Measurements from ENCODE around the gene OCA2.

The OCA2 gene

GRCh38 chr15:28116521-28117431, 17.7 kb upstream of the OCA2 start:
- TF ChIP-seq FOXP2 (optimal IDR thresholded peaks at IDR 0.05; ENCODE audit: borderline replicate concordance, extremely low read depth, extremely low read length, insufficient read depth) (no peak), REST (IDR thresholded peaks at IDR 0.05; ENCODE audit: insufficient read depth in 1 of 2, low read depth in 2 of 2, low read length in 2 of 2) (no peak), TAF1 (IDR thresholded peaks at IDR 0.05; ENCODE audit: borderline replicate concordance, insufficient read depth, low read length) (no peak), SIN3A (IDR thresholded peaks at IDR 0.05; ENCODE audit: borderline replicate concordance, insufficient read depth, low read length) (no peak), POLR2AphosphoS5 (IDR thresholded peaks at IDR 0.05; ENCODE audit: low read depth, low read length) (no peak)

- TF ChIP-seq FOXP2 (optimal IDR thresholded peaks at IDR 0.05; ENCODE audit: borderline replicate concordance, extremely low read depth, extremely low read length, insufficient read depth) (no peak), SIN3A (IDR thresholded peaks at IDR 0.05; ENCODE audit: borderline replicate concordance, insufficient read depth, low read length) (no peak), POLR2AphosphoS5 (IDR thresholded peaks at IDR 0.05; ENCODE audit: low read depth, low read length) (no peak), TAF1 (IDR thresholded peaks at IDR 0.05; ENCODE audit: borderline replicate concordance, insufficient read depth, low read length) (no peak), REST (IDR thresholded peaks at IDR 0.05; ENCODE audit: insufficient read depth in 1 of 2, low read depth in 2 of 2, low read length in 2 of 2) (no peak)
Observed at GRCh38 chr15:28115871-28116270, 16.8 kb upstream of the OCA2 start.

GRCh38 chr15:28114721-28115622, 15.9 kb upstream of the OCA2 start:
- TF ChIP-seq TAF1 (IDR thresholded peaks at IDR 0.05; ENCODE audit: borderline replicate concordance, insufficient read depth, low read length), result no peak
- TF ChIP-seq FOXP2 (optimal IDR thresholded peaks at IDR 0.05; ENCODE audit: borderline replicate concordance, extremely low read depth, extremely low read length, insufficient read depth), result no peak
- no peak for TF ChIP-seq POLR2AphosphoS5 (IDR thresholded peaks at IDR 0.05; ENCODE audit: low read depth, low read length)
- no peak for TF ChIP-seq SIN3A (IDR thresholded peaks at IDR 0.05; ENCODE audit: borderline replicate concordance, insufficient read depth, low read length)
- TF ChIP-seq REST (IDR thresholded peaks at IDR 0.05; ENCODE audit: insufficient read depth in 1 of 2, low read depth in 2 of 2, low read length in 2 of 2), result no peak

GRCh38 chr15:28114114-28114455, 15.0 kb upstream of the OCA2 start:
- TF ChIP-seq TAF1 (IDR thresholded peaks at IDR 0.05; ENCODE audit: borderline replicate concordance, insufficient read depth, low read length) (no peak), POLR2AphosphoS5 (IDR thresholded peaks at IDR 0.05; ENCODE audit: low read depth, low read length) (no peak), REST (IDR thresholded peaks at IDR 0.05; ENCODE audit: insufficient read depth in 1 of 2, low read depth in 2 of 2, low read length in 2 of 2) (no peak), FOXP2 (optimal IDR thresholded peaks at IDR 0.05; ENCODE audit: borderline replicate concordance, extremely low read depth, extremely low read length, insufficient read depth) (no peak), SIN3A (IDR thresholded peaks at IDR 0.05; ENCODE audit: borderline replicate concordance, insufficient read depth, low read length) (no peak)

All from PFSK-1 (cell line).